CD4-positive, alpha-beta T cell (primary cell): ENCODE data around the gene SNRPA. TPM values are rescaled to one million over a fixed set of nuclear protein-coding genes. Genes with fewer than 3 reads are reported as not detected.

Experiments
- ATAC-seq: fragments of 200-7000 bp; cut with Tn5 transposase; one replicate; pipeline ENCODE4 v1.10.0; 2022; ENCODE audit warnings: mild to moderate bottlenecking; ENCODE audit not compliant: poor library complexity
- CTCF ChIA-PET: fragments of 350-600 bp; sonication (Branson Sonifier 250); formaldehyde crosslinking; loops from one replicate; lab custom pipeline; 2021; ENCODE audit warnings: antibody characterized with exemption, inconsistent platforms; lab: Charles Lee
- POLR2A ChIA-PET: fragments of 350-600 bp; sonication (Branson Sonifier 250); formaldehyde crosslinking; loops from one replicate; lab custom pipeline; 2021; ENCODE audit warnings: antibody characterized with exemption, inconsistent platforms; lab: Charles Lee
- DNase-seq, 14 experiments: peaks; one replicate each; pipeline ENCODE4 v3.0.0-alpha.2; 2013 to 2020; ENCODE audit warnings: mixed read lengths in 2 of 14
- H3K27ac ChIP-seq, 2 donors: one replicate each; pipeline versions ENCODE4 v1.5.1 to v1.7.0; 2013; ENCODE audit warnings: low read length in 2 of 2, low read depth in 1 of 2, mild to moderate bottlenecking in 1 of 2
- H3K27me3 ChIP-seq, 2 experiments: 1 replicate in 1 of 2; 2 replicates in 1 of 2; pipeline versions ENCODE4 v1.6.1 to v1.7.0; 2013; ENCODE audit warnings: low read length in 2 of 2, control low read depth in 1 of 2, mild to moderate bottlenecking in 1 of 2, moderate library complexity in 1 of 2; ENCODE audit not compliant: insufficient read depth in 2 of 2, control insufficient read depth in 1 of 2
- H3K36me3 ChIP-seq: one replicate; pipeline ENCODE4 v1.6.1; 2013; ENCODE audit warnings: low read length, control low read depth; ENCODE audit not compliant: insufficient read depth
- H3K4me1 ChIP-seq: one replicate; pipeline ENCODE4 v1.6.1; 2013; ENCODE audit warnings: low read length, control low read depth; ENCODE audit not compliant: insufficient read depth
- H3K4me3 ChIP-seq: one replicate; pipeline ENCODE4 v1.5.1; 2013; ENCODE audit warnings: mild to moderate bottlenecking, low read length, moderate library complexity
- H3K9me3 ChIP-seq, 2 experiments: 1 replicate in 1 of 2; 2 replicates in 1 of 2; pipeline versions ENCODE4 v1.6.1 to v1.7.0; 2013; ENCODE audit warnings: low read length in 2 of 2, mild to moderate bottlenecking in 2 of 2, control low read depth in 1 of 2, moderate library complexity in 1 of 2; ENCODE audit not compliant: control insufficient read depth in 1 of 2, insufficient read depth in 1 of 2
- H3K27ac Mint-ChIP-seq: one replicate; pipeline ENCODE4 v1.8.0; 2020; ENCODE audit warnings: mixed read lengths
- H3K27me3 Mint-ChIP-seq: one replicate; pipeline ENCODE4 v1.8.0; 2021; ENCODE audit warnings: mixed read lengths
- H3K36me3 Mint-ChIP-seq: one replicate; pipeline ENCODE4 v1.8.0; 2021; ENCODE audit warnings: low read depth, mixed read lengths
- H3K4me1 Mint-ChIP-seq: one replicate; pipeline ENCODE4 v1.8.0; 2021; ENCODE audit warnings: low read depth, mixed read lengths
- H3K4me3 Mint-ChIP-seq: one replicate; pipeline ENCODE4 v1.8.0; 2020; ENCODE audit warnings: mild to moderate bottlenecking, mixed read lengths
- H3K9me3 Mint-ChIP-seq: one replicate; pipeline ENCODE4 v1.8.0; 2020; ENCODE audit warnings: mixed read lengths
- CTCF ChIP-seq: fragments of 200-600 bp; IDR thresholded peaks from one replicate; pipeline ENCODE4 v1.8.0; 2022; ENCODE audit warnings: antibody characterized with exemption, mild to moderate bottlenecking
- intact Hi-C, 2 experiments: fragments of 100-400 bp; cut with DNase I in 1 of 2; cut with micrococcal nuclease in 1 of 2; formaldehyde crosslinking; loops; one replicate each; pipeline versions ENCODE4 v1.15.1 to v1.9.0; 2023 to 2025; cut with DNase I, micrococcal nuclease
- total RNA-seq, 174 experiments: library from RNA in 2 of 174; stranded (reverse) in 2 of 174; gene quantifications; one replicate each; pipeline ENCODE4 v1.2.3 and lab custom pipeline; 2021 to 2026

SNRPA gene
- total RNA-seq, 2 experiments from 2014 or later: 60.3 to 76.7 TPM

GRCh38 chr19:40739871-40740703 lies 10.9 kb upstream of the SNRPA start:
- intact Hi-C loops: no loop called here
- Histone ChIP-seq H3K27me3 (no peaks in the 10 kb centered on the region), H3K4me3 (no peak overlapping the region), H3K4me1 (no peaks in the 10 kb centered on the region), H3K36me3 (peaks cover 26% of the 10 kb centered on the region), H3K9me3 (no peaks in the 10 kb centered on the region), H3K27ac (no peak overlapping the region)
- TF ChIP-seq CTCF: no peak
- Mint-ChIP-seq H3K4me3 (no peak overlapping the region), H3K9me3 (no peaks in the 10 kb centered on the region), H3K27me3 (no peaks in the 10 kb centered on the region), H3K36me3 (peaks cover 28% of the 10 kb centered on the region), H3K27ac (no peak overlapping the region), H3K4me1 (no peaks in the 10 kb centered on the region)
- ATAC-seq (no peak), DNase-seq (no peak)
- CTCF ChIA-PET: interaction anchor here (0.5 kb wide), 1 partner anchor 29 kb away, joined by 4 read pairs; no protein-coding TSS in a partner anchor
- POLR2A ChIA-PET: no interaction called here

GRCh38 chr19:40740747-40741146 lies 10.3 kb upstream of the SNRPA start:
- TF ChIP-seq CTCF: no peak
- ChIA-PET POLR2A (no interaction called here), CTCF (interaction anchor here (0.5 kb wide), 1 partner anchor 30 kb away, joined by 4 read pairs; no protein-coding TSS in a partner anchor)
- no peak for DNase-seq
- peaks cover 22% of the 10 kb centered on the region for H3K36me3 Mint-ChIP-seq
- H3K27ac Mint-ChIP-seq: no peak overlapping the region
- intact Hi-C loops: no loop called here
- no peaks in the 10 kb centered on the region for H3K9me3 ChIP-seq
- H3K36me3 ChIP-seq: peaks cover 20% of the 10 kb centered on the region
- H3K27me3 ChIP-seq: no peaks in the 10 kb centered on the region
- H3K4me1 ChIP-seq: no peaks in the 10 kb centered on the region
- no peak overlapping the region for H3K4me3 ChIP-seq
- H3K27ac ChIP-seq: no peak overlapping the region
- no peaks in the 10 kb centered on the region for H3K27me3 Mint-ChIP-seq
- no peaks in the 10 kb centered on the region for H3K9me3 Mint-ChIP-seq
- H3K4me3 Mint-ChIP-seq: no peak overlapping the region
- no peaks in the 10 kb centered on the region for H3K4me1 Mint-ChIP-seq
- no peak for ATAC-seq

DNA sequence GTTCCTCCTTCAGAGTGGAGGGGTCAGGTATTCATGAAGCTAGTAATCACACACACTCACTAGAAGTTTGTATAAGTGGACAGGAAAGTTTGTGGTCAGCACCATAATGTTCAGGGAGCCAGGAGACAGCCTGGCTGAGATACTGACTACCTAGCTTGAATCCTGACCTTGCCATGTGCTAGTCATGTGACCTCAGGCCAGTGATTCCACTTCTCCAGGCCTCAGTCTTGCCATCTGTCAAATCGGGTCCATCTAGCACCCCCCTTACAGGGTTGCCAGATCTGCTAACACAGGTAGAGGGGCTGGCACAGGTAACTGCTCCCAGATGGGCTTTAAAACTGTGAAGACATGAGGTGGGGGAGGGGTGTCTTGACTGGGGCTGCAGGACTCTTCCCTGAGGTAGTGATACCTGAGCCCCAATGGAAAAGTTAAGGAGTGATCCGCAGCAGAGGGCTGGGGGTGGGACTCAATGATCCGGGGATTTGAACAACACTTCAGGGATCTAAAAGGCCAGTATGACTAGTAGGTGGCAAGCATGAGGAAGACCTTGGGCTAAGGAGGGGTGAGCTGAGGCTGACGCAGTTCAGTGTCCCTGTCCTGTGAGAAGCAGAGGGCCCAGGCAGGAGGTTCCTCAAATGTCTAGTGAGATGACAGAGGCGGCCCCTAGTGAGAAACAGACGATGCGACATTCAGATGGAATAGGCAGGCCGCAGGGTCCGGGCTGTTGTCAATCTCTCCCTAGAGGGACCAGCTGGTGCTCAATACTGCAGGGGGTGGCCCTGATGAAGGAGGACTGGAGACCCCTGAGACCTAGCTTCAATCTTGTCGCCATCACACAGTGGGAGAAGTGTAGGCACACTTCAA lies 9.2 kb upstream of the SNRPA start:
- ChIA-PET POLR2A (interaction anchor here (0.8 to 0.9 kb wide), 2 partner anchors 25 to 36 kb away, joined by 3 read pairs; partner anchors contain the start of genes COQ8B, ITPKC and RAB4B), CTCF (interaction anchor here (0.7 kb wide), 1 partner anchor 403 kb away, joined by 3 read pairs; no protein-coding TSS in a partner anchor)
- Mint-ChIP-seq H3K4me1 (no peaks in the 10 kb centered on the region), H3K4me3 (no peak overlapping the region), H3K27ac (no peak overlapping the region), H3K27me3 (no peaks in the 10 kb centered on the region), H3K36me3 (peaks cover 20% of the 10 kb centered on the region), H3K9me3 (no peaks in the 10 kb centered on the region)
- no peaks in the 10 kb centered on the region for H3K9me3 ChIP-seq
- ATAC-seq: no peak
- no peak overlapping the region for H3K4me3 ChIP-seq
- peaks cover 17% of the 10 kb centered on the region for H3K36me3 ChIP-seq
- H3K27me3 ChIP-seq: no peaks in the 10 kb centered on the region
- no peak for TF ChIP-seq CTCF
- intact Hi-C loops: no loop called here
- H3K27ac ChIP-seq: no peak overlapping the region
- DNase-seq: no peak
- no peaks in the 10 kb centered on the region for H3K4me1 ChIP-seq
